ENCODE data around the gene MAGI1. TPM values are rescaled to one million over a fixed set of nuclear protein-coding genes. Genes with fewer than 3 reads are reported as not detected.

MAGI1 gene
- total RNA-seq, 2 experiments from 2014 or later: not detected

DNA sequence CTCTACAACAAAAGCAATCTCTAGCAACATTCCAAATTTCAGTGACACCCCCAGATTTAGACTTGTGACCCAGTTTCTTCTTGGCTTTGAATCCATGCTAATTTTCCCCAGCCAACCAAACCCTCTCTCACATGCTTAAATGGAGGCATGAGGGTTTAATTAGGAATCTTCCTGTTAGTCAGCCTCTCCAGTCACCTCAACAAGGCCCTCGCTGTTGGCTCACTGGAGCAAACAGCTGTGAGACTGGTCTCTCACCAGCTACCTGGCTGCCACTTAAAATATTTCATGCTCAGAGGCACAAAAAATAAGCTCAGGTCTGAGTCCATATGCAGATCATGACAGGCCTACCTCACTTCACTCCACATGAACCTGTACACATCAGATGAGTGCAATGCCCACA lies 720.5 kb downstream of the MAGI1 start:
- Mint-ChIP-seq H3K4me1 (ENCODE audit: low read depth) (no peaks in the 10 kb centered on the region), H3K27ac (no peak overlapping the region), H3K36me3 (ENCODE audit: low read depth) (no peaks in the 10 kb centered on the region), H3K27me3 (ENCODE audit: low read depth) (no peaks in the 10 kb centered on the region), H3K9me3 (peaks cover 17% of the 10 kb centered on the region), H3K4me3 (no peak overlapping the region)
- CTCF ChIA-PET: interaction anchor here (0.5 kb wide), 1 partner anchor 16 kb away, joined by 4 read pairs; no protein-coding TSS in a partner anchor
- intact Hi-C loops (cut with micrococcal nuclease): no loop called here
- no peak for DNase-seq

DNA sequence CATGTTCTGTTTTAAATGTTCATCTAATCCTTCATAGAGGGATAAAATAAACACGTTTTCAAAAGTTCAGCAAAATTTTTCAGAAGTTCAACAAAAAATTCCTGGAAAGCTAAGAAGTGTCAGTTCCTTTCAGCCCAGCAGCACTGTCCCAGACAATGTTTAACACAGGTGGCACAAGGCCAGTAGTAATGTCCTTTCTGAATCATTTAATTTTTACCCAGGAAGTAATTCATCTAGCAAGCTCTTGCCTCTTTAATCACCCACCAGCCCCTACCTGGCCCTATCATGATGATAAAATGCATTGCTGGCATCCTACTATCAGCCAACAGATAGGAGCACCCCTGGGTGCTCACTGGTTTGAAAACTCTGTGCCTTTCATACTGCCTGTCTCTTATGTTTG lies 723.8 kb downstream of the MAGI1 start:
- no peak overlapping the region for H3K27ac Mint-ChIP-seq
- no peaks in the 10 kb centered on the region for H3K27me3 Mint-ChIP-seq (ENCODE audit: low read depth)
- CTCF ChIA-PET: no interaction called here
- intact Hi-C loops (cut with micrococcal nuclease): no loop called here
- no peak for DNase-seq
- H3K36me3 Mint-ChIP-seq (ENCODE audit: low read depth): no peaks in the 10 kb centered on the region
- H3K4me3 Mint-ChIP-seq: no peak overlapping the region
- H3K4me1 Mint-ChIP-seq (ENCODE audit: low read depth): no peaks in the 10 kb centered on the region
- H3K9me3 Mint-ChIP-seq: peaks cover 8% of the 10 kb centered on the region

DNA sequence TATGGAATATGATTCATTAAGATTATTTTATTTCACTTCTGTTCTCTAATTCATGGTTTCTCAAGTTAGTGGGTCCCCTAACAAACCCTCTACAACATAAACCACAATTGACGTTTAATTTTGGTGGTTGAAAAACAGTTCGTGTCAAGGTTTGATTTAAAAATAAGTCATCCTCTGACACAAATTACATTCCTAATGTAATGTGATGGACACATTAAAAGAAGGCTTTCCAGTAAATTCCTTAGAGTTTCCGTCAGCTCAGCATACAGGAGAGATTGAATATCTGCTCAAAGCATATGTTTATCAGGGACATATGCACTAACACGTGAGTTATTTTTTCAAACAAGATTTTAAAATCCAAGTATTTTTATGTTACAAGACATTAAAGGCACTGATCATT lies 724.4 kb downstream of the MAGI1 start:
- Mint-ChIP-seq H3K4me1 (ENCODE audit: low read depth) (no peaks in the 10 kb centered on the region), H3K27me3 (ENCODE audit: low read depth) (no peaks in the 10 kb centered on the region), H3K9me3 (peaks cover 8% of the 10 kb centered on the region), H3K36me3 (ENCODE audit: low read depth) (no peaks in the 10 kb centered on the region), H3K27ac (no peak overlapping the region), H3K4me3 (no peak overlapping the region)
- CTCF ChIA-PET: no interaction called here
- intact Hi-C loops (cut with micrococcal nuclease): no loop called here
- no peak for DNase-seq

DNA sequence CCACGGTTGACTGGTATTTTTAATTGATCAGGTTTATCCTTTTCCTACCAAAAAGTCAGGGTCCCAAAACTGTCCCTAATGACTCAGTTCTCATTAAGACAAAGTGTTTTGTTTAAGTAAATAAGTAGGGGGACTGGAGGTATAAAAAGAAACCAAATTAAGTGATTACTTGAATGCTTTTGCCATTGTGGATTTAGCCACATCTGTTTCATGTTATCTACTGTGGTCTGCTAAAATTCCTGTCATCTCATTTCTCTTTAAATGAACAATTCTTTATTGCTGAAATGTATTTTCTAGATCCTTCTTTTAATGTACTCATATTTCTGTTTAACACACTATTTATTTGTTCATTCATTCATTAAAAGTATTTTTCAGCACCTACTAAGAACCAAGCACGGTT lies 725.1 kb downstream of the MAGI1 start:
- H3K27me3 Mint-ChIP-seq (ENCODE audit: low read depth): no peaks in the 10 kb centered on the region
- no peaks in the 10 kb centered on the region for H3K4me1 Mint-ChIP-seq (ENCODE audit: low read depth)
- CTCF ChIA-PET: no interaction called here
- DNase-seq: no peak
- H3K9me3 Mint-ChIP-seq: peaks cover 8% of the 10 kb centered on the region
- no peak overlapping the region for H3K4me3 Mint-ChIP-seq
- no peaks in the 10 kb centered on the region for H3K36me3 Mint-ChIP-seq (ENCODE audit: low read depth)
- H3K27ac Mint-ChIP-seq: no peak overlapping the region
- intact Hi-C loops (cut with micrococcal nuclease): no loop called here

DNA sequence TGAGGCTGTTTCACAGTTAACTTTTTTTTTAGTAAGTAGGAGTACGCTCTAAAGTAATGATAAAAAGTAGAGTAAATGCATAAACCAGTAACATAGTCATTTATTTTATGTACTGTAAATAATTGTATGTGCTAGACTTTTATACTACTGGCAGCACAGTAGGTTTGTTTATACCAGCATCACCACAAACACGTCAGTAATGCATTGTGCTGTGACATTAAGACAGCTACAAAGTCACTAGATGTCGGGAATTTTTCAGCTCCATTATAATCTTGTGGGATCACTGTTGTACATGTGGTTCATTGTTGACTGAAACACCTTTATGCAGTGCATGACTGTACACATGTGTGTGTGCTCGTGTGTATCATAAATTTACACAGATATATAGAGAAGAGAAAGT lies 732.9 kb downstream of the MAGI1 start:
- H3K9me3 Mint-ChIP-seq: peaks cover 6% of the 10 kb centered on the region
- H3K27ac Mint-ChIP-seq: no peak overlapping the region
- no peaks in the 10 kb centered on the region for H3K36me3 Mint-ChIP-seq (ENCODE audit: low read depth)
- H3K4me3 Mint-ChIP-seq: no peak overlapping the region
- H3K4me1 Mint-ChIP-seq (ENCODE audit: low read depth): no peaks in the 10 kb centered on the region
- peaks cover 4% of the 10 kb centered on the region for H3K27me3 Mint-ChIP-seq (ENCODE audit: low read depth)
- CTCF ChIA-PET: no interaction called here
- intact Hi-C loops (cut with micrococcal nuclease): no loop called here
- no peak for DNase-seq

Other genes starting within 250 kb of the MAGI1 start
- 10 to 100 TPM; 25.3 to 26.3 TPM for gene SLC25A26, start 182.1 kb upstream of the MAGI1 start, total RNA-seq